HG03439 (cell line): ENCODE results near the gene EIPR1.
"Not testable (repeated sequence)": the region's sequence is repeated elsewhere in the genome, so short reads cannot be mapped to it uniquely, and the experiment has no call there.

Experiments used
- ATAC-seq: cut with Tn5 transposase; IDR thresholded peaks from one replicate; pipeline ENCODE4 v1.9.1; 2021; ENCODE audit warnings: mild to moderate bottlenecking, moderate library complexity; ENCODE audit not compliant: unreplicated experiment

EIPR1 gene

DNA sequence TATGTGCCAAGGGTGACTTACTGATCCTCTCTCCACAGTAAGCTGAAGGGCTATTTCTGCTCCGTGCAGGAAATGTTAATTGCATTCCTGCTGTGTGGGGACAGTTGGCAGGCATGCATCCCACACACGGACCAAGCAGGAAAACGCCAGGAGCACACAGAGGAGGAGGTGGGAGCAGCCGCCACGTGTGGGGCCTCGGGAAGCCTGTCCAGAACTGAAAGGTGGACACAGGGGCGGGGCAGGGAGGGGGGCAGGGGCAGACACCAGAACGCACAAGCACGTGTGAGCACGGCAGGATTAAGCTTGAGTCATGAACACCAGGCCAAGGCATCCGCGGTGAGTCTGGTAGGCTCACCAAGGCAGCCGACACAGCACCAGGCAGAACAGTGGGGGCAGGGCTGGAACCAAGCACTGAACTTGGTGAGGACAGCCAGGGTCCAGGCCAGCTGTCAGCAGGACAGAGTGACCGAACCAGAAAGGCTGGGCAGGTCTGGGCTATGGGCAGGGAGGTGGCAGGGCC, 177.1 kb downstream of the EIPR1 start:
- ATAC-seq = no peak

DNA sequence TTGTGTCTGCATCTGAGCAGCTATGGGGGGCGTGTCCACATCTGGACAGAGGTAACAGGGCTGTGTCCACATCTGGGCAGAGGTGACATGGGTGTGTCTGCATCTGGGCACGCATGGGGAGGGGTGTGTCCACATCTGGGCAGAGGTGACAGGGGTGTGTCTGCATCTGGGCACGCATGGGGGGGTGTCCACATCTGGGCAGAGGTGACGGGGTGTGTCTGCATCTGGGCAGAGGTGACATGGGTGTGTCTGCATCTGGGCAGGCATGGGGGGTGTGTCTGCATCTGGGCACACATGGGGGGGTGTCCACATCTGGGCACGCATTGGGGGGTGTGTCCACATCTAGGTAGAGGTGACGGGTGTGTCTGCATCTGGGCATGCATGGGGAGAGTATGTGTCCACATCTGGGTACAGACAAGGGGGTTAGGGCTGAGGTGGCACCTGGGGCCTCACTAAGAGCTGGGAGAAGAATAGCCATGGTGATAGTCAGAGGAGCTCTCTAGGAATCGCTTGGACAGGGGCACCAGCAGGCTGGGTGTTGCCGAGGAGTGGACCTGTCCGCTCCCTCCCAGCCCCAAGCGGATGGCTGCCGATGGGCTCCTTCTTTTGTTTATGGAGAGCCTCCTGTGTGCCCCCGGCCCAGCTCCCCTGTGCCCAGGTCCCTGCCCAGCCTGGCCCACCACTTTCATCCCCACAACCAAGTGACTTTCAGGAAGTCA, 177.8 kb downstream of the EIPR1 start:
- ATAC-seq = no peak

DNA sequence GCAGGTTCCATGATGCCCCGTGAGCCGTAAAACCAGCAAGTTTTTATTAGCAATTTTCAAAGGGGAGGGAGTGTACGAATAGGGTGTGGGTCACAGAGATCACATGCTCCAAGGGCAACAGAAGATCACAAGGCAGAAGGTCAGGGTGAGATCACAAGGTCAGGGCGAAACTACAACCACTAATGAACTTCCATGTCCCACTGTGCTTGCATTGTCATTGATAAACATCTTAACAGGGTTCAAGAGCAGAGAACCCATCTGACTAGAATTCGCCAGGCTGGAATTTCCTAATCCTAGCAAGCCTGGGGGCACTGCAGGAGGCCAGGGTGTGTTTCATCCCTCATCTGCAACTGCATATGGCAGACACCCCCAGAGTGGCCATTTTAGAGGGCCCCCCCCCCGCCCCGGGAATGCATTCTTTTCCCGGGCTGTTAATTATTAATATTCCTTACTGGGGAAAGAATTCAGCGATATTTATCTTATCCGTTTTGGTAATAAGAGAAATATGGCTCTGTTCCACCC, 178.9 kb downstream of the EIPR1 start:
- ATAC-seq = not testable (repeated sequence)

DNA sequence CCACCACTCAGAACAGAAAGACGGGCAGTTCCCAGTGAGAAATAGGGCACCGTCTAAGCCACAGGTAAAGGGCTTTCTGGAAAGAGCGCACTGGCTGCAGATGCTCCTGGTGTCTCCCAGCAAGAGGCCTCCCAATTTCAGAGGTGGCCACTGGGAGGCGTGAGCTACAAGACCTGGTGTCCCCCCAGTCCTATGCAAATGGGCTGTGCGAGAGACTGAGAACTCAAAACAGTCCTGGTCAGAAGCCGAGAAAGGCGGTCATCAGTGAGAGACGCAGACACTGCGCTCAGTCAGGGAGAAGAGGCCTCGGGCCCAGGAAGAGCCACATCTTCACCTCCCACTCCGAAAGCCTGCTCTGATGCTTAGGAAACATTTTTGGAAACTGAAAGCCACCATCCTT, 179.5 kb downstream of the EIPR1 start:
- ATAC-seq = no peak

DNA sequence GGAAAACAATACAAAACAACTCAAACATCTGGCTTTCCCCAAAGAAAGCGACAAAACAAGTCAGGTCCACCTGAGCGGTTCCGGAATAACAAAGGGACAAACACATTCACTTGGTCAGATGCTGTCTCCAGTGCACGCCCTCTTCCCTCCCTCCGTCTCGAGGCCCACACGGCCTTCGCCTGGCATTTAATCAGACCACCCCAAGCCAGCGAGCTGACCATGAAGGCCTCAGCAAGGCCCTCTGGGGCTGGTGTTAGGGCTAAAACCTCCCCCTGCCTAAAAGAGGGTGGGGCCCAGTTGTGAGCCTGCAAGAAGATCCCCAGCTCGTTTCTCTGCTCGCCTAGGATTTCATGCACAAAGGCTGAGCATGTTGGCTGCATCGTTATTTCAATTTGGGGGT, 180.3 kb downstream of the EIPR1 start:
- ATAC-seq = no peak

DNA sequence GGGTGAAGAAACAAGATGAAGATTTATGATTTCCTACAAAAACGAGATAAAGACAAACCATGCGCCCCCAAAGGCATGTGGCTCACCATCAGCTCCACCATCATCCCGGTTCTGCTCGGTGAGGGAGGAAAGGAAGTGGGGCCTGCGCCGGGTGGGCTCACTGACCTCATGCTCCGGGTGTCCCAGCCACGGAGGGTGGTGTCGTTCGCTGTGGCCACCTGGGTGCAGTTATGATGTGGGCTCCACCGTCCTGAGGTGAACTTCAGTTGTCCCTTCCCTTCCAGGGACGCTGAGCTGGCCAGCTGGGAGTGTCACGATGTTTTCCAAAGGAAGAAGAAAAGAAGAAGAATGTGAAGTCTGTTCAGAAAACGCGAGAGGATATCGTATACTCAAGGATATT, 180.9 kb downstream of the EIPR1 start:
- ATAC-seq = no peak

DNA sequence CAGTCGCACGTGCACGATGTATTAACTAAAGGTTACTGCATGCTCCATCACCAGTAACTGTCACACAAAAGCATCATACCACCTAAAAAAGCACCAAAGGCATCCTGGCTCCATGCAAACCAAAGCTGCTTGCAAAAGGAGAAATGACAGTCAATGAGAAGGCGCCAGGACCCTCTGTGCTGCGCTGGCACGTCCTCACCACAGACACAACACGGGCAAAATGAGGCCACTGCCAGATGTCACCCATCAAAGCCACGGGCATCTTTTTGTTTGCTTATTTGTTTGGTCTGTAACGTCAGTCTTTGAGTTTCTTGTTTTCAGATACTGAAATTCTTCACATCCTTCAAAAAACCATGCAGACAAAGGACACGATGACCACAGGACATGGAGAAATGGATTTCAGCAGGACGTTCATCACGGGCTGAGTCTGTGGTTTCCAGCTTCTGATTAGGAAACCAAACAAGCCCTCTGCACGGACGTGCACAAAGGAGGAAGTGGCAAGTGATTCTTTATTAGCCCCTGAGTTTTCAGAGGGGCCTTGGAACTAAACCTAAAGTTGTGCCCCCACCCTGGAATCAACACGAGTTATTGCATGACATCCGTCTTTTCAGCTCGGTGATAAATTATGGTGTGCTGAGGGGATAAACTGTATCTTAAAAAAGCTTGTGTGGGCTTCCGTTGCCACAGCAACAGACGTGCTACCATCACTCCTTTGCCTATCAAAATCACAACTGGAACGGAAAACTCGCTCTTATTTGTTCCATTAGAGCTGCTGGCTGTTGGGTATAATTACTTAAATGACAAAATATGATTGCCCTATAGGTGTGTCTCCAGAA, 181.8 kb downstream of the EIPR1 start:
- no peak for ATAC-seq

DNA sequence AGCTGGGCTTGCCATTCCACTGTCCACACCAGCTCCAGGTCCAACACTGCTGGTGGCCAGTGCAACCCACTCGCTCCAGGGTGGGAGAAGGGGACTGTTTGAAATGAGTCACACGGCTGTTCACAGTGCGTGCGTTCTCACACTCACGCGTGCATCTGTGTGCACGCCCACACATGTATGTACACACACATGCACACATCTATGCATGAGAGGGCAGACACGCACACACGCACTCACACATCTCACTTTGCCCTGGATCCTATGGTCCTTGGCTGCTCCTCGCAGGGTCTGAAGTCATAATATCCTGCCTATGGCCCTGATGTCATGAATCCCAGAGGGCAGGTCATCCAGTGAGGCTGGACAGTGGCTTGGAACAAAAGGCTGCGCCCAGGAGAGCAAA, 182.8 kb downstream of the EIPR1 start:
- no peak for ATAC-seq

DNA sequence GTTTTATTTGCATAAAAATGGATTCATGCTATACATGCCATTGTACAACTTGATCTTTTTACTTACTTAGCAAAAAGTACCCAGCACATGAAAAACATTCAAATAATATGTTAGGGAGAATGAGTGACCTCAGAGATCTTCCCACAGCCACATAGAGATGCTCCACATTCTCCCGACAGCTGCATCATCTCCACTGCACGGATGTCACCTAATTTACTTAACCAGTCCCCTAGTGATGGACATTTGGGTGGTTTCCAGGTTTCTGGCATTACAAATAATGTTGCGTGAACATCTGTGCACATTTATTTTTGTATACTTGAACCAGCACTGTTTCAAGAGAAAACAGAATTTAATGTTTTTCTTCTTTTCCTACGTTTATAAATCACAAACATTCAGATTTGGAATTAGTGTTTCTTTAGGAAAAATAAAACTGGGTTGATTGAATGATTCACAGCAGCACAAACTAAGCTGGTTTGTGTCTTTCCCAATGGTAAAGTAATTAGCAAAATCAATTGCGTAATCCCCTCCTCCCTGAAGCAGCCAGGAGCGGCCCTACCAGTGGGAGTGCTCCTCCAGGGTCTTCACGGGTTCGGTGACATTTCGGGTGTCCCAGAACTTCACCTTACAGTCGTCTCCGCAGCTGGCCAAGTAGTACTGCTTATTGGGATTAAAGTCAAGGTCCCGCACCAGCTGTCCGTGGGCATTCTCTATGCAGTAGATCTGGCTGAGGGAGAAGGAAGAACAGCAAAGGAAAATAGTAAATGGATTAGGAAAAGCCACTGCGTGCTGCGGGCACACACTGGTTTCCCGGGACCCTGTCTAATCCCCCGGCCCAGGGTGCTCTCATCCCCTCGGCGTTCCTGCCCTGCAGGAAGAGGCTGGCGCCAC, 183.9 kb downstream of the EIPR1 start:
- no peak for ATAC-seq

DNA sequence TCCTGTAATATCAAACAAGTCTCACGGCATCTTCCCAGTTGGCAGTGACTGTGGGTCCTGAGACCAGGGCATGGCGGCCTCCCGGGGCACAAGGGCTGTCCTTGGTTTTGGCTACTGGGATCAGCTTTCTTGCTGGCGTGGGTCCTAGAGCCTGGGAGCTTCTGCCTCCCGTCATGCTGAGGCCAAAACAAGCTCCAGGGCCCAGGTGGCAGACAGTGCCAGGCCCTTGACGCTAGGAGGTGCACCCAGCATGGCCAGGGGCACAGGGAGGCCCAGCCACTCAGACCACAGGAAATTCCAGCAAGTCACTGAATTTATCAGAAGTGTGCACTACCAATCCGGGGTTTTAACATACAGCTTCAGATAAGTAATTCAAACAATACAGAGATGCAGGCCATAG, 184.7 kb downstream of the EIPR1 start:
- ATAC-seq = no peak

DNA sequence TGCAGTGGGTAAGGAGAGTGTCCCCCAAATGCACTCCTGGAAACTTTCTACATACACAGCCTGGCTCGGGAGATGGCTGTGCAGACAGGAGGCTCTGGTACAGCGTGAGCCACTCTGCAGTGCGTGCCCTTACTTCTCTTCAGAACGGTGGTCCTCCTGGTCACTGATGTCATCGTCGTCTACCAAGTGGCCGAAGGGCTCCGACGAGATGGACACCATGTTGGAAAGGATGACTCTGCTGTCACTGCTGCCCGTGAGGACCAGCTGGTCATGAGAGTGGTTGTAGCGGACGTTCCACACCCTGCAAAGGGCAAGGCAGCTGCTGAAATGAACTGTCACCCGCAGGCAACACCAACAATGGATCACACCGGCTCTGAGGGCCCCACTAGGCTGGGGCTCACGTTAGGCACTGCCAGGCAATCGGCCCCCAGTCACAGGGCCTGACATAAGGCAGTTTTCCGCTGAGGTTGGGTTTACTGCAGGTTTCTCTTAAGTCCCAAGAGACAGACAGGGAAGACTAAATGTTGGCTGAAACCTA, 185.3 kb downstream of the EIPR1 start:
- ATAC-seq = no peak

DNA sequence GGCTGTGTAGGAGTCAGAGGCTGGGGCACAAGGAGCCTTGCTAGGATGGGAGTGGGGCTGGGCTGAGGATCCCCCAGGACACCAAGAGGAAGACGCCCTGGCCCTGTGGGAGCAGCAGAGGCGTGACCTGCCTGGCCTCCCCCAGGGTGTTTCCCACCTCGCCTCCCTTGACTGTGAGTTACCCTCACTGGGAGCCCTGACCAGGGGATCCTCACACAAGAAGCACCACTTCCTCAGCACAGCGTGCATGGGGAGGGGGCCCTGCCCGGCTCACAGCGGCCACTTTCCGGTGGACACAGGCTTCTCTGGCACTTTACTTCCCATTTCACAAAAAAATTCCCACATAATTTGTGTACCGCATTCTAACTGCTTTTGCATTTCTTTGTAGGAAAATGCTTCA, 187.7 kb downstream of the EIPR1 start:
- ATAC-seq = no peak

DNA sequence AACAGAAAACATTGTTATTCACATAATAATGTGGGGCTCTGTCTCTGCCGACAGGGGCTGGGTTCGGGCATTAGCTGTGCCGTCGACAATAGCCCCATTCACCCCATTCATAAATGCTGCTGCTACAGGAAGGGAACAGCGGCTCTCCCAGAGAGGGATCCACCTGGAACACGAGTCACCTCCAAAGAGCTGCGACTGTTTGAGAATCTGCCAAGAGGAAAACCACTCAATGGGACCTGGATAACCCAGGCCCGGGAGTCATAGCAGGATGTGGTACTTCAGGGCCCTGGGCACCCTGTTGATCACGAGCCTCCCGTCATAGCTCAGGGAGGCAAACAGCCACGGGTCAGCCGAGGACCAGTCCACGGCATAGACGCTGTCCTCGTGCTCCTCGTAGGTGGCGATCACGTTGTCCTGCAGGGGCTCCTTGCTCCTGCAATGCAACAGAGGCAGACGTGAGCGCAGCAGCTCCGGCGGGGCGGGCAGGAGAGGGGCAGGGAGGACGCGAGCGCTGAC, 188.5 kb downstream of the EIPR1 start:
- ATAC-seq = no peak

DNA sequence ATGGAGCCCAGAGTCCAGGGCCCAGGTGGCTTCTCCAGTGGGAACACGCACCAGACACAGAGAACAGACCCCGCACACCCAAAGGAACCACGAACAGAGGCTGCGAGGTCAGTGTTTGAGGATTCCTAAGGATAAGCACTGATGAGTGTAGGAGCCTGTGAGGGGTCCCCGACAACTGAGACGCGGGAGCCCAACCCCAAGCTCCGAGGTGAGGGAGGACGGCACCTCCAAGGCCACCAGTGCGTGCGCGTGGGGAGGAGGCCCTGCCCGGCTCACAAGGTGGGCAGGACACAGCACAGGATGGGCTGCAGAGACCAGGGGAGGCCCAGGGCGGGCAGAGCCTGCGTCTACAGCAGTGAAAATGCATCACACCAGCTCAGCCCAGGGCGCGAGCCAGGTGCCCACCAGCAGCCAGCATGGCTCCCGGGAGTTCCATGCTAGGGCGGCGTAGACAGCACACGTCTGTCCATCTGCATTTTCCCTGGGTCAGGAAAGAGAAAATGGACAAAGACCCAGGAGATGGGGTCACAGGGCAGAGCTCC, 189.1 kb downstream of the EIPR1 start:
- ATAC-seq = no peak

DNA sequence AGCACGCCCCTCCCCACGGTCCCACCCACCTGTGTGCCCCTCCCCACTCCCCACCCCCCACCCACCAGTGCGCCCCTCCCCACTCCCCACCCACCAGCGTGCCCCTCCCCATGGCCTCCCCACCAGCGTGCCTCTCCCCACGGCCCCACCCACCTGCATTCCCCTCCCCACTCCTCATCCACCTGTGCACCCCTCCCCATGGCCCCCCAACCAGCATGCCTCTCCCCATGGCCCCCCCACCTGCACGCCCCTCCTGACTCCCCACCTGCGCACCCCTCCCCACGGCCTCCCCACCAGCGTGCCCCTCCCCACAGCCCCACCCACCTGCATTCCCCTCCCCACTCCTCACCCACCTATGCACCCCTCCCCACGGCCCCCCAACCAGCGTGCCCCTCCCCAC, 190.2 kb downstream of the EIPR1 start:
- no peak for ATAC-seq

DNA sequence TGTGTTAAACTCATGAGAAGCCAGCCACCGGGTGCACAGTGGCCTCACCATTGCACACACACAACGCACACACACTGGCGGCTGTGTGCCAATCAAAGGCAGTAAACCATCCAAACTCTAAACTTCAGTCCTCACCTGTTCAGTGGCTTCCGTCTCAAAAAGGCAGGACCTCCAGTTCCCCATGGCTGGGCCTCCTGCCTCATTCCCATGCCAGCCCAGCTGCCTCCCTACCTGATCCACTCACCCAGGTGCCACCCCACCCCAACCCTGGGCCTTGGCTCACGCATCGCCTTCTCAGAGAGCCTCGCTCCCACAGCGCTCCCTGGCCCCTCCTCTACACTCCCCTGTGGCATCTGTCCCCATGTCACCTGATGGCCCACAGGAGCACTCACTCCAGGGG, 190.9 kb downstream of the EIPR1 start:
- ATAC-seq = no peak

DNA sequence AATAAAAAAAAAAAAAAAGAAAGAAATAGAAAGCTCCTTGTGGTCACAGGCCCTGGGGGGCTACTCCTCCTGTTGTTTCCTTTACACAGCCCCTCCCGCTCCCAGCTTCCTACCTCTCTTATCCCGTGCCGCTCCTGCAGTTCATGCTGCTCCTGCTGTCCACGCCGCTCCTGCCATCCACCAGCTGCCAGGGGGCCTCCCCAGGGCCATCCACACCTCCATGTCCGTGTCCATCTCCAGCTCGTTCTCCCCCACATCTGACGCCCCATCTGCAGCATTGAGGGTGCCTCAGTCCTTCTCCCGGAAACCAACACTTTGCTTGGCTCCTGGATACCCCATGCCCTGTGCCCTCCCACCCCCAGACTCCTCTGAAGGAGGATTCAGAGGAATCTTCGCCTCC, 191.7 kb downstream of the EIPR1 start:
- ATAC-seq = no peak

DNA sequence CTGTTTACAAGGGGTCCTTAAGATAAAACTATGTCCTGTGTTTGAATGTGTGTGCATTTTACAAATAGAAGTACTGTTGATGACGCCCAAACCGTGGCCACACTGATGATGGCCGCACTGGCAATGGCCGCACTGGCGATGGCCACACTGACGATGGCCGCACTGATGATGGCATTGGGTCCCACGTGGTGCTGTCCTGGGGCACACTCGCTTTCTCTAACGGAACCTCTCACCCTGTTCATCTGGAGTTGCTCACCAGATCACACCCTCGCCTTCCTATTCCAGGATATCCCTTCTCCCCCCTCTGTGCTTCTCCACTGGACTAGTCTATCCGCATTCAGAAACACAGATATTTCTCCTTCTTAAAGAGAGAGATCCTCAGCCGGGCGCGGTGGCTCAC, 192.4 kb downstream of the EIPR1 start:
- no peak for ATAC-seq

DNA sequence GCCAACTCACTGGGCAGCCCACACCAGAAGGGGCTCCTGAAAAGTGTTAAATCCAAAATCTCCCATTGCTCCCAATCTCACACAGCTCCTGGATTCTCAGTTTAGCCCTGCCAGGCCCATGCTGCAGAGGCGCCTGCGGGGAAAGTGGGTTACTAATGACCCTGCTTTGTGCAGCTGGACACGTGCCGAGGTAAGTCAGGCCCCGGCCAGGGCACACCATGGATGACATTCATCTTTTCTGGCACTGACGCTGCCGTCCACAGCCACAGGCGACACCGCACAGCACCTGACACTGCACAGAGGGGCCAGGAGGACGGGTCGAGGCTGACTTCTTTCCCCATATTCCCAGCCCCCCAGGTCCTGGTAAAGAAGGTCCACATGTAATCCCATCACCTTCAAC, 193.5 kb downstream of the EIPR1 start:
- ATAC-seq = no peak

DNA sequence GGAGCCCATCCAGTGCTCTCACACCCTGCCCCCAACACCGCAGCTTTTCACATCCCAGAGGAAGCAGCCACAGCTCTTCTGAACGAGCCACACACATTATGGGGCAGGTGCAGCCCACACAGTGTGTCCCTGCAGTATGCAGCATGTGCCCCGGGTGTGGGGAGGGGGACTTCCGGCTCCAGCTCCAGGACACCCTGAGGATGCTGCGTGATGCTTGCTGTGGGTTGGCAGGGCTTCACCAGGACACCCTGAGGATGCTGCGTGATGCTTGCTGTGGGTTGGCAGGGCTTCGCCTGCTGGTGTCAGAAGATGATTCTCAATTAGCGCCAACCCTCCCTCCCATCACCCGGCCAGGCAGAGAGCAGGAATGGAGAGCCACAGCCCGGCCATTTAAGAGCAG, 193.9 kb downstream of the EIPR1 start:
- no peak for ATAC-seq
